ENCODE results near the gene ACTR10.

DNA sequence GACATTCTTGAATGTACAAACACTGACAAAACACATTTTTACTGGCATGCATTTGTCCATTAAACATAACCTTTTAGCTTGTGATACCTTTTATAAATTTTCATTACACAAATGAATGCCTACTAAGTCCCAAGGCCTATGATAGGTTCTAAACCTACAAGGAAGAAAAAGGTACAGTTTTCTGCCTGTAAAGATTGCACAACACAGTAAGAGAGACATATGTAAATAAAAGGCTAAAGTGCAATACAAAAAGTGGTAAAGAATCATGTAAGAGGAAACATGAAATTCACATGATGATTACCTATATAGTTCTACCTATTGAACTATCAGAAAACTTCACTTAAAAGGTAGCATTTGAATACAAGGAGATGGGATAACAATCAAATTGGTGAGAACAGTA lies 83.8 kb downstream of the ACTR10 start:
- TF ChIP-seq, protein P1, sequence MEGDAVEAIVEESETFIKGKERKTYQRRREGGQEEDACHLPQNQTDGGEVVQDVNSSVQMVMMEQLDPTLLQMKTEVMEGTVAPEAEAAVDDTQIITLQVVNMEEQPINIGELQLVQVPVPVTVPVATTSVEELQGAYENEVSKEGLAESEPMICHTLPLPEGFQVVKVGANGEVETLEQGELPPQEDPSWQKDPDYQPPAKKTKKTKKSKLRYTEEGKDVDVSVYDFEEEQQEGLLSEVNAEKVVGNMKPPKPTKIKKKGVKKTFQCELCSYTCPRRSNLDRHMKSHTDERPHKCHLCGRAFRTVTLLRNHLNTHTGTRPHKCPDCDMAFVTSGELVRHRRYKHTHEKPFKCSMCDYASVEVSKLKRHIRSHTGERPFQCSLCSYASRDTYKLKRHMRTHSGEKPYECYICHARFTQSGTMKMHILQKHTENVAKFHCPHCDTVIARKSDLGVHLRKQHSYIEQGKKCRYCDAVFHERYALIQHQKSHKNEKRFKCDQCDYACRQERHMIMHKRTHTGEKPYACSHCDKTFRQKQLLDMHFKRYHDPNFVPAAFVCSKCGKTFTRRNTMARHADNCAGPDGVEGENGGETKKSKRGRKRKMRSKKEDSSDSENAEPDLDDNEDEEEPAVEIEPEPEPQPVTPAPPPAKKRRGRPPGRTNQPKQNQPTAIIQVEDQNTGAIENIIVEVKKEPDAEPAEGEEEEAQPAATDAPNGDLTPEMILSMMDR (IDR thresholded peaks at IDR 0.05): no peak
- no peak for TF ChIP-seq POLR2A (IDR thresholded peaks at IDR 0.05)
